ENCODE results near the gene SPINK2.

GRCh38 chr4:56787380-56787779, 34.1 kb downstream of the SPINK2 start:
- no peak for TF ChIP-seq USF2 (IDR thresholded peaks at IDR 0.05; ENCODE audit: borderline replicate concordance, low read depth, low read length)
- TF ChIP-seq CTCF (IDR thresholded peaks at IDR 0.05) = no peak
